Natural killer cell treated with Interleukin-12 subunit alpha and Interleukin-12 subunit beta and Interleukin-15 and Interleukin-18, amount 100 ng/mL, for 72 hours (primary cell): ENCODE data around the gene WIPF2. TPM values are rescaled to one million over a fixed set of nuclear protein-coding genes. Genes with fewer than 3 reads are reported as not detected.
A peak's percentile ranks its signal among the peaks of the same experiment; 100 is the strongest.

ENCODE experiments used
- ATAC-seq, 2 donors: fragments of 150-1000 bp; cut with Tn5 transposase in 1 of 2; sonication (Bioruptor Pico), chemical (Tn5 transposase) in 1 of 2; 2 replicates each; pipeline ENCODE4 v1.10.0; 2021
- DNase-seq: peaks from one replicate; pipeline ENCODE4 v3.0.0; 2022; ENCODE audit warnings: low spot score
- H3K27ac Mint-ChIP-seq, 2 donors: 1 replicate in 1 of 2; 2 replicates in 1 of 2; pipeline ENCODE4 v1.8.0; 2022; ENCODE audit warnings: mixed read lengths in 2 of 2, mild to moderate bottlenecking in 1 of 2, moderate library complexity in 1 of 2
- H3K27me3 Mint-ChIP-seq, 2 donors: 1 replicate in 1 of 2; 2 replicates in 1 of 2; pipeline ENCODE4 v1.8.0; 2022; ENCODE audit warnings: mixed read lengths in 2 of 2
- H3K36me3 Mint-ChIP-seq: one replicate; pipeline ENCODE4 v1.8.0; 2022; ENCODE audit warnings: mixed read lengths
- H3K4me1 Mint-ChIP-seq, 2 donors: 1 replicate in 1 of 2; 2 replicates in 1 of 2; pipeline ENCODE4 v1.8.0; 2022; ENCODE audit warnings: low read depth in 2 of 2, mixed read lengths in 2 of 2, mild to moderate bottlenecking in 1 of 2
- H3K4me3 Mint-ChIP-seq: one replicate; pipeline ENCODE4 v1.8.0; 2022; ENCODE audit warnings: mixed read lengths
- H3K9me3 Mint-ChIP-seq: 2 replicates; pipeline ENCODE4 v1.8.0; 2022; ENCODE audit warnings: mixed read lengths
- total RNA-seq, 2 donors: library from RNA; stranded (reverse); gene quantifications; one replicate each; pipeline ENCODE4 v1.2.3, GENCODE V29; 2022

The WIPF2 gene
- 10 to 100 TPM; 32.4 to 34.6 TPM for total RNA-seq

- Mint-ChIP-seq H3K27ac (peak within 1 kb of the TSS; percentile 97), H3K4me3 (peak within 1 kb of the TSS; percentile 98), H3K9me3 (no peaks in the 10 kb centered on the region), H3K4me1 (peaks cover 23 to 28% of the 10 kb centered on the region in 2 donors), H3K36me3 (no peaks in the 10 kb centered on the region), H3K27me3 (no peaks in the 10 kb centered on the region)
- ATAC-seq (peak; percentile 99), DNase-seq (peak; percentile 98)
Observed at GRCh38 chr17:40218740-40219593, at the start of gene WIPF2. WIPF2 (plus strand) TSS chr17:40219304; CDS start chr17:40256460, 37,156 bp downstream.

GRCh38 chr17:40170325-40170724 lies 48.8 kb upstream of the WIPF2 start:
- ATAC-seq (no peak), DNase-seq (no peak)
- H3K4me3 Mint-ChIP-seq, result no peak overlapping the region
- no peaks in the 10 kb centered on the region for H3K9me3 Mint-ChIP-seq
- peaks cover 24% of the 10 kb centered on the region for H3K36me3 Mint-ChIP-seq
- peaks cover 3 to 4% of the 10 kb centered on the region in 2 donors for H3K4me1 Mint-ChIP-seq
- no peaks in the 10 kb centered on the region for H3K27me3 Mint-ChIP-seq
- H3K27ac Mint-ChIP-seq, result no peak overlapping the region

GRCh38 chr17:40171750-40172149 lies 47.4 kb upstream of the WIPF2 start:
- no peak for ATAC-seq
- no peak overlapping the region for H3K27ac Mint-ChIP-seq
- H3K27me3 Mint-ChIP-seq, result no peaks in the 10 kb centered on the region
- peaks cover 24% of the 10 kb centered on the region for H3K36me3 Mint-ChIP-seq
- DNase-seq, result no peak
- H3K4me3 Mint-ChIP-seq, result no peak overlapping the region
- H3K4me1 Mint-ChIP-seq, result peaks cover 4 to 9% of the 10 kb centered on the region in 2 donors
- H3K9me3 Mint-ChIP-seq, result no peaks in the 10 kb centered on the region

- DNase-seq, result no peak
- Mint-ChIP-seq H3K4me3 (no peak overlapping the region), H3K27me3 (no peaks in the 10 kb centered on the region), H3K27ac (no peak overlapping the region), H3K9me3 (no peaks in the 10 kb centered on the region), H3K4me1 (peaks cover 8 to 12% of the 10 kb centered on the region in 2 donors), H3K36me3 (peaks cover 21% of the 10 kb centered on the region)
- no peak for ATAC-seq
Observed at GRCh38 chr17:40173091-40173777, 45.9 kb upstream of the WIPF2 start.

- ATAC-seq (no peak), DNase-seq (no peak)
- H3K9me3 Mint-ChIP-seq, result no peaks in the 10 kb centered on the region
- peaks cover 0 to 2% of the 10 kb centered on the region in 2 donors for H3K27me3 Mint-ChIP-seq
- H3K27ac Mint-ChIP-seq, result no peak overlapping the region
- no peak overlapping the region for H3K4me3 Mint-ChIP-seq
- peaks cover 17% of the 10 kb centered on the region for H3K36me3 Mint-ChIP-seq
- H3K4me1 Mint-ChIP-seq, result peaks cover 7 to 11% of the 10 kb centered on the region in 2 donors
Observed at GRCh38 chr17:40173778-40174135, 45.3 kb upstream of the WIPF2 start.

GRCh38 chr17:40174514-40174913 lies 44.6 kb upstream of the WIPF2 start:
- peaks cover 7 to 11% of the 10 kb centered on the region in 2 donors for H3K4me1 Mint-ChIP-seq
- no peaks in the 10 kb centered on the region for H3K9me3 Mint-ChIP-seq
- H3K27me3 Mint-ChIP-seq, result peaks cover 0 to 2% of the 10 kb centered on the region in 2 donors
- DNase-seq (no peak), ATAC-seq (no peak)
- no peak overlapping the region for H3K4me3 Mint-ChIP-seq
- no peak overlapping the region for H3K27ac Mint-ChIP-seq
- peaks cover 15% of the 10 kb centered on the region for H3K36me3 Mint-ChIP-seq

GRCh38 chr17:40175928-40176753 lies 43.0 kb upstream of the WIPF2 start:
- Mint-ChIP-seq H3K9me3 (no peaks in the 10 kb centered on the region), H3K27ac (no peak overlapping the region), H3K4me3 (no peak overlapping the region), H3K27me3 (peaks cover 0 to 2% of the 10 kb centered on the region in 2 donors), H3K4me1 (peaks cover 7 to 11% of the 10 kb centered on the region in 2 donors), H3K36me3 (peaks cover 4% of the 10 kb centered on the region)
- ATAC-seq, result no peak
- DNase-seq, result no peak

GRCh38 chr17:40176754-40177110 lies 42.4 kb upstream of the WIPF2 start:
- Mint-ChIP-seq H3K4me1 (peaks cover 7 to 11% of the 10 kb centered on the region in 2 donors), H3K36me3 (peaks cover 4% of the 10 kb centered on the region), H3K27me3 (peaks cover 0 to 2% of the 10 kb centered on the region in 2 donors), H3K4me3 (peak overlapping the region; percentile 56), H3K9me3 (no peaks in the 10 kb centered on the region), H3K27ac (no peak overlapping the region)
- DNase-seq (no peak), ATAC-seq (peak in 1 of 2 donors; percentile 1)

GRCh38 chr17:40177275-40177874 lies 41.7 kb upstream of the WIPF2 start, which contains the start of gene RAPGEFL1:
RAPGEFL1 (plus strand) TSS chr17:40177470; CDS start chr17:40177862, 392 bp downstream.
- peaks cover 4% of the 10 kb centered on the region for H3K36me3 Mint-ChIP-seq
- H3K27me3 Mint-ChIP-seq, result peaks cover 0 to 2% of the 10 kb centered on the region in 2 donors
- no peak within 1 kb of the TSS for H3K27ac Mint-ChIP-seq
- ATAC-seq (peak; percentile 96), DNase-seq (peak; percentile 78)
- H3K9me3 Mint-ChIP-seq, result no peaks in the 10 kb centered on the region
- H3K4me1 Mint-ChIP-seq, result peaks cover 7 to 11% of the 10 kb centered on the region in 2 donors
- peak within 1 kb of the TSS; percentile 56 for H3K4me3 Mint-ChIP-seq

- no peak overlapping the region for H3K27ac Mint-ChIP-seq
- peak overlapping the region; percentile 55 for H3K4me3 Mint-ChIP-seq
- peaks cover 7 to 11% of the 10 kb centered on the region in 2 donors for H3K4me1 Mint-ChIP-seq
- peaks cover 0 to 2% of the 10 kb centered on the region in 2 donors for H3K27me3 Mint-ChIP-seq
- no peaks in the 10 kb centered on the region for H3K9me3 Mint-ChIP-seq
- ATAC-seq (no peak), DNase-seq (no peak)
- peaks cover 4% of the 10 kb centered on the region for H3K36me3 Mint-ChIP-seq
Observed at GRCh38 chr17:40178021-40178601, 41.0 kb upstream of the WIPF2 start.

- ATAC-seq, result no peak
- H3K27me3 Mint-ChIP-seq, result peaks cover 0 to 2% of the 10 kb centered on the region in 2 donors
Observed at GRCh38 chr17:40178660-40179059, 40.4 kb upstream of the WIPF2 start.

GRCh38 chr17:40179923-40180659 lies 39.0 kb upstream of the WIPF2 start:
- Mint-ChIP-seq H3K9me3 (no peaks in the 10 kb centered on the region), H3K4me1 (peaks cover 7 to 11% of the 10 kb centered on the region in 2 donors), H3K4me3 (no peak overlapping the region), H3K27ac (no peak overlapping the region), H3K27me3 (peaks cover 0 to 2% of the 10 kb centered on the region in 2 donors), H3K36me3 (no peaks in the 10 kb centered on the region)
- no peak for DNase-seq
- no peak for ATAC-seq

More at GRCh38 chr17:40178660-40179059, 40.4 kb upstream of the WIPF2 start:
- Mint-ChIP-seq H3K4me3 (peak overlapping the region; percentile 55), H3K36me3 (no peaks in the 10 kb centered on the region), H3K4me1 (peaks cover 7 to 11% of the 10 kb centered on the region in 2 donors), H3K27ac (no peak overlapping the region), H3K9me3 (no peaks in the 10 kb centered on the region)
- DNase-seq, result no peak
